Activated CD4-positive, alpha-beta memory T cell treated with anti-CD3 and anti-CD28 coated beads, Interleukin-2, amount 10 ng/mL, durations not matched to agents 7 days and 5 days (primary cell): ENCODE results near the gene CCNI. TPM values are rescaled to one million over a fixed set of nuclear protein-coding genes. Genes with fewer than 3 reads are reported as not detected.
"Not testable (repeated sequence)": the region's sequence is repeated elsewhere in the genome, so short reads cannot be mapped to it uniquely, and the experiment has no call there.

Source experiments
- CTCF ChIA-PET: fragments of 350-600 bp; sonication (Branson Sonifier 250); formaldehyde crosslinking; loops from one replicate; lab custom pipeline; 2021; ENCODE audit warnings: antibody characterized with exemption, inconsistent platforms; lab: Charles Lee
- POLR2A ChIA-PET: fragments of 350-600 bp; sonication (Branson Sonifier 250); formaldehyde crosslinking; loops from one replicate; lab custom pipeline; 2021; ENCODE audit warnings: antibody characterized with exemption; lab: Charles Lee
- DNase-seq: peaks from one replicate; pipeline ENCODE4 v3.0.0-alpha.2; 2020
- H3K27ac Mint-ChIP-seq: one replicate; pipeline ENCODE4 v1.8.0; 2021; ENCODE audit warnings: mild to moderate bottlenecking, mixed read lengths
- H3K27me3 Mint-ChIP-seq: one replicate; pipeline ENCODE4 v1.8.0; 2021; ENCODE audit warnings: mixed read lengths
- H3K36me3 Mint-ChIP-seq: one replicate; pipeline ENCODE4 v1.8.0; 2021; ENCODE audit warnings: low read depth, mixed read lengths
- H3K4me1 Mint-ChIP-seq: one replicate; pipeline ENCODE4 v1.8.0; 2021; ENCODE audit warnings: mixed read lengths
- H3K4me3 Mint-ChIP-seq: one replicate; pipeline ENCODE4 v1.8.0; 2021; ENCODE audit warnings: mild to moderate bottlenecking, mixed read lengths
- H3K9me3 Mint-ChIP-seq: one replicate; pipeline ENCODE4 v1.8.0; 2021; ENCODE audit warnings: mixed read lengths
- total RNA-seq, 2 experiments: library from RNA; stranded (reverse); gene quantifications; one replicate each; pipeline ENCODE4 v1.2.3, GENCODE V29; 2021

CCNI gene
- total RNA-seq, 2 experiments from 2014 or later: 244 to 246 TPM

- ChIA-PET POLR2A (interaction anchor here (0.7 to 2.0 kb wide), 3 partner anchors 9 to 27 kb away, joined by 3 to 6 read pairs (median 4); no protein-coding TSS in a partner anchor), CTCF (interaction anchor here (1.0 to 11.5 kb wide), 7 partner anchors 11 to 158 kb away, joined by 3 to 114 read pairs (median 5); no protein-coding TSS in a partner anchor)
- Mint-ChIP-seq H3K9me3 (no peaks in the 10 kb centered on the region), H3K27ac (no peak overlapping the region), H3K4me3 (no peak overlapping the region), H3K36me3 (peaks cover 50% of the 10 kb centered on the region), H3K27me3 (no peaks in the 10 kb centered on the region), H3K4me1 (peaks cover 1% of the 10 kb centered on the region)
- DNase-seq: no peak
Measured at GRCh38 chr4:77047037-77047436, 28.8 kb downstream of the CCNI start.

GRCh38 chr4:77045490-77045889 is 30.3 kb downstream of the CCNI start:
- Mint-ChIP-seq H3K36me3 (peaks cover 41% of the 10 kb centered on the region), H3K4me3 (no peak overlapping the region), H3K27ac (no peak overlapping the region), H3K9me3 (no peaks in the 10 kb centered on the region), H3K27me3 (no peaks in the 10 kb centered on the region), H3K4me1 (peaks cover 1% of the 10 kb centered on the region)
- DNase-seq: no peak
- CTCF ChIA-PET: interaction anchor here (0.6 to 11.5 kb wide), 27 partner anchors 8 to 1485 kb away, joined by 3 to 114 read pairs (median 4); no protein-coding TSS in a partner anchor
- POLR2A ChIA-PET: interaction anchor here (0.6 to 2.0 kb wide), 8 partner anchors 7 to 741 kb away, joined by 3 to 6 read pairs (median 4); no protein-coding TSS in a partner anchor

- H3K27ac Mint-ChIP-seq: no peak overlapping the region
- DNase-seq: no peak
- H3K9me3 Mint-ChIP-seq: no peaks in the 10 kb centered on the region
- H3K4me1 Mint-ChIP-seq: peaks cover 1% of the 10 kb centered on the region
- H3K4me3 Mint-ChIP-seq: no peak overlapping the region
- peaks cover 35% of the 10 kb centered on the region for H3K36me3 Mint-ChIP-seq
- no peaks in the 10 kb centered on the region for H3K27me3 Mint-ChIP-seq
- CTCF ChIA-PET: interaction anchor here (0.6 to 11.5 kb wide), 25 partner anchors 9 to 1005 kb away, joined by 3 to 114 read pairs (median 4); no protein-coding TSS in a partner anchor
- POLR2A ChIA-PET: interaction anchor here (0.6 to 1.3 kb wide), 8 partner anchors 8 to 740 kb away, joined by 3 to 6 read pairs (median 3); no protein-coding TSS in a partner anchor
Measured at GRCh38 chr4:77044461-77045150, 31.2 kb downstream of the CCNI start.

GRCh38 chr4:77043507-77044136 is 32.2 kb downstream of the CCNI start:
- CTCF ChIA-PET: interaction anchor here (1.2 to 11.5 kb wide), 4 partner anchors 9 to 159 kb away, joined by 3 to 114 read pairs (median 28); no protein-coding TSS in a partner anchor
- POLR2A ChIA-PET: interaction anchor here (0.9 to 1.3 kb wide), 3 partner anchors 9 to 160 kb away, joined by 3 to 4 read pairs (median 4); no protein-coding TSS in a partner anchor
- H3K4me1 Mint-ChIP-seq: peaks cover 1% of the 10 kb centered on the region
- H3K4me3 Mint-ChIP-seq: no peak overlapping the region
- H3K27ac Mint-ChIP-seq: no peak overlapping the region
- H3K9me3 Mint-ChIP-seq: no peaks in the 10 kb centered on the region
- H3K27me3 Mint-ChIP-seq: no peaks in the 10 kb centered on the region
- DNase-seq: no peak
- peaks cover 30% of the 10 kb centered on the region for H3K36me3 Mint-ChIP-seq

GRCh38 chr4:77040854-77041725 is 34.7 kb downstream of the CCNI start:
- H3K27me3 Mint-ChIP-seq: peaks cover 2% of the 10 kb centered on the region
- no peak for DNase-seq
- peaks cover 1% of the 10 kb centered on the region for H3K4me1 Mint-ChIP-seq
- ChIA-PET CTCF (interaction anchor here (1.0 to 1.3 kb wide), 2 partner anchors 12 to 860 kb away, joined by 3 to 4 read pairs; no protein-coding TSS in a partner anchor), POLR2A (no interaction called here)
- peaks cover 17% of the 10 kb centered on the region for H3K36me3 Mint-ChIP-seq
- H3K27ac Mint-ChIP-seq: no peak overlapping the region
- H3K9me3 Mint-ChIP-seq: no peaks in the 10 kb centered on the region
- no peak overlapping the region for H3K4me3 Mint-ChIP-seq

- POLR2A ChIA-PET: no interaction called here
- Mint-ChIP-seq H3K4me3 (no peak overlapping the region), H3K36me3 (peaks cover 18% of the 10 kb centered on the region), H3K9me3 (no peaks in the 10 kb centered on the region), H3K27ac (no peak overlapping the region), H3K27me3 (peaks cover 2% of the 10 kb centered on the region), H3K4me1 (peaks cover 1% of the 10 kb centered on the region)
- DNase-seq: no peak
- CTCF ChIA-PET: interaction anchor here (1.0 to 1.3 kb wide), 2 partner anchors 13 to 860 kb away, joined by 3 to 4 read pairs; no protein-coding TSS in a partner anchor
Measured at GRCh38 chr4:77040270-77040669, 35.5 kb downstream of the CCNI start.

- Mint-ChIP-seq H3K9me3 (no peaks in the 10 kb centered on the region), H3K36me3 (peaks cover 21% of the 10 kb centered on the region), H3K4me3 (no peak overlapping the region), H3K27me3 (peaks cover 2% of the 10 kb centered on the region), H3K4me1 (peaks cover 1% of the 10 kb centered on the region), H3K27ac (no peak overlapping the region)
- ChIA-PET POLR2A (interaction anchor here (0.7 kb wide), 1 partner anchor 151 kb away, joined by 3 read pairs; no protein-coding TSS in a partner anchor), CTCF (interaction anchor here (1.0 to 1.5 kb wide), 3 partner anchors 14 to 859 kb away, joined by 3 to 5 read pairs (median 4); no protein-coding TSS in a partner anchor)
- DNase-seq: no peak
Measured at GRCh38 chr4:77039796-77040195, 36.0 kb downstream of the CCNI start.

GRCh38 chr4:77037736-77038135 is 38.1 kb downstream of the CCNI start:
- POLR2A ChIA-PET: interaction anchor here (1.2 kb wide), 1 partner anchor 9 kb away, joined by 3 read pairs; no protein-coding TSS in a partner anchor
- DNase-seq: no peak
- CTCF ChIA-PET: no interaction called here
- Mint-ChIP-seq H3K4me1 (no peaks in the 10 kb centered on the region), H3K27ac (no peak overlapping the region), H3K9me3 (no peaks in the 10 kb centered on the region), H3K27me3 (peaks cover 2% of the 10 kb centered on the region), H3K4me3 (no peak overlapping the region), H3K36me3 (peaks cover 19% of the 10 kb centered on the region)

- DNase-seq, CTCF ChIA-PET, H3K4me3 Mint-ChIP-seq, H3K4me1 Mint-ChIP-seq, POLR2A ChIA-PET, H3K9me3 Mint-ChIP-seq, H3K27ac Mint-ChIP-seq, H3K27me3 Mint-ChIP-seq: not testable (repeated sequence)
- H3K36me3 Mint-ChIP-seq: peaks cover 19% of the 10 kb centered on the region
Measured at GRCh38 chr4:77037168-77037567, 38.6 kb downstream of the CCNI start.

- no peak for DNase-seq
- CTCF ChIA-PET: interaction anchor here (0.7 to 0.9 kb wide), 3 partner anchors 9 to 16 kb away, joined by 3 to 4 read pairs (median 4); no protein-coding TSS in a partner anchor
- Mint-ChIP-seq H3K9me3 (no peaks in the 10 kb centered on the region), H3K27me3 (peaks cover 5% of the 10 kb centered on the region), H3K27ac (no peak overlapping the region), H3K4me1 (peaks cover 14% of the 10 kb centered on the region), H3K4me3 (no peak overlapping the region), H3K36me3 (peaks cover 26% of the 10 kb centered on the region)
- POLR2A ChIA-PET: interaction anchor here (1.1 to 1.6 kb wide), 2 partner anchors 9 to 47 kb away, joined by 4 to 6 read pairs; no protein-coding TSS in a partner anchor
Measured at GRCh38 chr4:77036206-77036605, 39.6 kb downstream of the CCNI start.

GRCh38 chr4:77035153-77035552 is 40.6 kb downstream of the CCNI start:
- DNase-seq: no peak
- no peak overlapping the region for H3K27ac Mint-ChIP-seq
- H3K27me3 Mint-ChIP-seq: peaks cover 5% of the 10 kb centered on the region
- H3K4me3 Mint-ChIP-seq: no peak overlapping the region
- ChIA-PET CTCF (no interaction called here), POLR2A (interaction anchor here (1.6 kb wide), 1 partner anchor 46 kb away, joined by 4 read pairs; no protein-coding TSS in a partner anchor)
- H3K36me3 Mint-ChIP-seq: peaks cover 32% of the 10 kb centered on the region
- H3K9me3 Mint-ChIP-seq: no peaks in the 10 kb centered on the region
- H3K4me1 Mint-ChIP-seq: peaks cover 21% of the 10 kb centered on the region
